ENCODE measurements around the gene ZNF747. TPM values are rescaled to one million over a fixed set of nuclear protein-coding genes. Genes with fewer than 3 reads are reported as not detected.

The ZNF747 gene
- total RNA-seq, 1 donor = 16.6 TPM

DNA sequence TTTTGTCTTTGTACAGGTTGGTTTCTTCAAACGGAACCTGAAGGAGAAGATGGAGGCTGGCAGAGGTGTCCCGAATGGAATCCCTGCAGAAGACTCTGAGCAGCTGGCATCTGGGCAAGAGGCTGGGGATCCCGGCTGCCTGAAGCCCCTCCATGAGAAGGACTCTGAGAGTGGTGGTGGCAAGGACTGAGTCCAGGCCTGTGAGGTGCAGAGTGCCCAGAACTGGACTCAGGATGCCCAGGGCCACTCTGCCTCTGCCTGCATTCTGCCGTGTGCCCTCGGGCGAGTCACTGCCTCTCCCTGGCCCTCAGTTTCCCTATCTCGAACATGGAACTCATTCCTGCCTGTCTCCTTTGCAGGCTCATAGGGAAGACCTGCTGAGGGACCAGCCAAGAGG is 13.2 kb downstream of the ZNF747 start:
- no peak overlapping the region for H3K4me2 ChIP-seq (ENCODE audit: insufficient read depth, low read length)
- TF ChIP-seq CTCF (IDR thresholded peaks at IDR 0.05; ENCODE audit: extremely low read depth, low read depth, low read length) = no peak
- no peaks in the 10 kb centered on the region for H4K20me1 ChIP-seq (ENCODE audit: insufficient read depth, low read length)
- no peaks in the 10 kb centered on the region for H3K4me1 ChIP-seq (ENCODE audit: insufficient read depth, low read length)
- no peak overlapping the region for H3K27ac ChIP-seq (ENCODE audit: low read depth, low read length)
- no peak for DNase-seq (ENCODE audit: insufficient read length, low spot score, missing footprints)
- H3K4me3 ChIP-seq (ENCODE audit: insufficient read depth, low read length) = no peak overlapping the region
- H3K9me3 ChIP-seq (ENCODE audit: low read depth, low read length) = no peaks in the 10 kb centered on the region
- H3K36me3 ChIP-seq (ENCODE audit: insufficient read depth, low read length) = peaks cover 10% of the 10 kb centered on the region
- no peaks in the 10 kb centered on the region for H3K79me2 ChIP-seq (ENCODE audit: insufficient read depth, low read length)
- no peaks in the 10 kb centered on the region for H3K27me3 ChIP-seq (ENCODE audit: insufficient read depth, low read length)
- H2AFZ ChIP-seq (ENCODE audit: low read length) = no peak overlapping the region

GRCh38 chr16:30519120-30520049 is 15.3 kb downstream of the ZNF747 start:
- Histone ChIP-seq H3K27me3 (ENCODE audit: insufficient read depth, low read length) (no peaks in the 10 kb centered on the region), H3K36me3 (ENCODE audit: insufficient read depth, low read length) (peaks cover 2% of the 10 kb centered on the region), H3K4me3 (ENCODE audit: insufficient read depth, low read length) (no peak overlapping the region), H3K79me2 (ENCODE audit: insufficient read depth, low read length) (no peaks in the 10 kb centered on the region), H3K27ac (ENCODE audit: low read depth, low read length) (no peak overlapping the region), H3K4me2 (ENCODE audit: insufficient read depth, low read length) (no peak overlapping the region), H2AFZ (ENCODE audit: low read length) (no peak overlapping the region), H4K20me1 (ENCODE audit: insufficient read depth, low read length) (no peaks in the 10 kb centered on the region), H3K9me3 (ENCODE audit: low read depth, low read length) (no peaks in the 10 kb centered on the region), H3K4me1 (ENCODE audit: insufficient read depth, low read length) (no peaks in the 10 kb centered on the region)
- no peak for DNase-seq (ENCODE audit: insufficient read length, low spot score, missing footprints)
- TF ChIP-seq CTCF (IDR thresholded peaks at IDR 0.05; ENCODE audit: extremely low read depth, low read depth, low read length) = no peak

DNA sequence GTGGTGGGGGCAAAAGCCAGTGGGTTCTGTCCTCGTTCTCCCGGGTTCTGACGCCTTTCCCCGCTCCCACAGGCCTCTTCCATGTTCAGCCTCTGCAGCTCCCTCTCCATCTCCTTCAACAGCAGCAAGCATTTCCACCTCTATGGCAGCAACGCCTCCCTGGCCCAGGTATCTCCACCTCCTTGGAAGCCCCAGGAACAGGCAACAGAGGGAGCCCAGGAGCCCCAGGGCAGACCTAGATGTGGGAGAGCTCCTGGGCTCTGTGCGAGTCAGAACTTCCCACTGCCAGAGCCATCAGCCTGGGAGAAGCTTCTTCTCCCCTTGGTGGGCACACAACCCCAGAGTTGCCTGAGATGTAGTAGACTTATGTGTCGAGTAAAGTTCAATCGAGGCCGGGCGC is 16.1 kb downstream of the ZNF747 start:
- no peak overlapping the region for H3K4me2 ChIP-seq (ENCODE audit: insufficient read depth, low read length)
- H3K4me3 ChIP-seq (ENCODE audit: insufficient read depth, low read length) = no peak overlapping the region
- no peaks in the 10 kb centered on the region for H4K20me1 ChIP-seq (ENCODE audit: insufficient read depth, low read length)
- DNase-seq (ENCODE audit: insufficient read length, low spot score, missing footprints) = no peak
- no peaks in the 10 kb centered on the region for H3K36me3 ChIP-seq (ENCODE audit: insufficient read depth, low read length)
- H2AFZ ChIP-seq (ENCODE audit: low read length) = no peak overlapping the region
- H3K9me3 ChIP-seq (ENCODE audit: low read depth, low read length) = no peaks in the 10 kb centered on the region
- no peaks in the 10 kb centered on the region for H3K27me3 ChIP-seq (ENCODE audit: insufficient read depth, low read length)
- H3K4me1 ChIP-seq (ENCODE audit: insufficient read depth, low read length) = no peaks in the 10 kb centered on the region
- no peak for TF ChIP-seq CTCF (IDR thresholded peaks at IDR 0.05; ENCODE audit: extremely low read depth, low read depth, low read length)
- H3K79me2 ChIP-seq (ENCODE audit: insufficient read depth, low read length) = no peaks in the 10 kb centered on the region
- no peak overlapping the region for H3K27ac ChIP-seq (ENCODE audit: low read depth, low read length)

DNA sequence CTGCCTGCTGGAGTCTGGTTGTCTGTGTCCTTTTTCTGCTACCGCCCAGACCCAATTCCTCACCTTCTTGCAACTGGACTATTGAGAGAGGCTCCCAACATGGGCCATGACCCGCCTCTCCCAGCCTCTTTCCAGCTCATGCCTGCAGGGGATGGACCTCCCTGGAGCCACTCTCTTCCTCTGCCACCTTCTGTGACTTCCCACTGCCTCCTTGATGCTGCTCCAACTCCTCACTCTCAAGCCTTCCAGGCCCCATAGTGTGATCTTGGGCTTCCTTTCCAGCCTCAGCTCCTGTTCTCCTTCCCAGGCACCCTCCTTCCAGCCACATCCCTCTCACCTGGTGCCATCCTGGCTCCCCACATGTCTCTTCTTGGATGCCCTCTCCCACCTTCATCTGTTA is 19.4 kb downstream of the ZNF747 start:
- Histone ChIP-seq H3K4me2 (ENCODE audit: insufficient read depth, low read length) (no peak overlapping the region), H3K27ac (ENCODE audit: low read depth, low read length) (no peak overlapping the region), H3K4me1 (ENCODE audit: insufficient read depth, low read length) (no peaks in the 10 kb centered on the region), H3K4me3 (ENCODE audit: insufficient read depth, low read length) (no peak overlapping the region), H4K20me1 (ENCODE audit: insufficient read depth, low read length) (no peaks in the 10 kb centered on the region), H3K27me3 (ENCODE audit: insufficient read depth, low read length) (peaks cover 5% of the 10 kb centered on the region), H2AFZ (ENCODE audit: low read length) (no peak overlapping the region), H3K79me2 (ENCODE audit: insufficient read depth, low read length) (no peaks in the 10 kb centered on the region), H3K36me3 (ENCODE audit: insufficient read depth, low read length) (no peaks in the 10 kb centered on the region), H3K9me3 (ENCODE audit: low read depth, low read length) (no peaks in the 10 kb centered on the region)
- DNase-seq (ENCODE audit: insufficient read length, low spot score, missing footprints) = peak; percentile 42
- no peak for TF ChIP-seq CTCF (IDR thresholded peaks at IDR 0.05; ENCODE audit: extremely low read depth, low read depth, low read length)
